A549 (cell line): ENCODE results near the gene PRTFDC1. TPM values are rescaled to one million over a fixed set of nuclear protein-coding genes. Genes with fewer than 3 reads are reported as not detected.

Source experiments
- ATAC-seq, 2 experiments: fragments of 200-7000 bp in 1 of 2; fragments of >200 bp in 1 of 2; cut with Nextera tagmentation in 1 of 2; cut with Tn5 transposase in 1 of 2; 3 replicates each; pipeline versions ENCODE4 v1.8.0 to v1.9.1; 2018 to 2020; ENCODE audit warnings: mild to moderate bottlenecking in 1 of 2, moderate library complexity in 1 of 2
- CTCF ChIA-PET: fragments of 300-600 bp; sonication (Branson Sonifier 250); formaldehyde crosslinking; extraction: SDS; loops from one replicate; lab custom pipeline; 2021; ENCODE audit warnings: antibody characterized with exemption, inconsistent platforms; lab: Yijun Ruan, JAX
- POLR2A ChIA-PET: fragments of 350-600 bp; formaldehyde crosslinking; extraction: SDS; loops from one replicate; lab custom pipeline; 2021; ENCODE audit warnings: antibody characterized with exemption, inconsistent platforms; lab: Yijun Ruan, JAX
- DNase-seq, 2 experiments: peaks; one replicate each; pipeline versions ENCODE4 v3.0.0 to v3.0.0-alpha.2; 2011 to 2016; ENCODE audit warnings: low read depth in 1 of 2, low spot score in 1 of 2
- FAIRE-seq: peaks from 2 replicates; lab custom pipeline; 2011; peaks lifted over from hg19 to GRCh38; lab: Jason Lieb, UNC
- H3K27ac ChIP-seq, 2 experiments: fragments of >200 bp; sonication (Bioruptor Twin); formaldehyde crosslinking; 3 replicates each; pipeline ENCODE4 v1.5.1; 2016 to 2017
- H3K4me1 ChIP-seq: fragments of >200 bp; sonication (Bioruptor Twin); formaldehyde crosslinking; 3 replicates; pipeline ENCODE4 v1.6.1; 2016
- H3K4me2 ChIP-seq: fragments of >200 bp; sonication (Bioruptor Twin); formaldehyde crosslinking; 3 replicates; pipeline ENCODE4 v1.6.1; 2016
- H3K4me3 ChIP-seq: fragments of >200 bp; sonication (Bioruptor Twin); formaldehyde crosslinking; 3 replicates; pipeline ENCODE4 v1.5.1; 2016
- H3K9me3 ChIP-seq: fragments of >200 bp; sonication (Bioruptor Twin); formaldehyde crosslinking; 3 replicates; pipeline ENCODE4 v1.6.1; 2016
- CBX8 ChIP-seq: fragments of 200-600 bp; sonication (generic); IDR thresholded peaks from 2 replicates; pipeline ENCODE4 v1.6.1; 2016
- CHD2 ChIP-seq: fragments of 150-350 bp; IDR thresholded peaks from 2 replicates; pipeline ENCODE4 v1.6.1; 2014; ENCODE audit warnings: low read length; ENCODE audit not compliant: partially characterized antibody
- CHD4 ChIP-seq: fragments of 200-600 bp; sonication (generic); IDR thresholded peaks from 2 replicates; pipeline ENCODE4 v1.6.1; 2016; ENCODE audit warnings: antibody characterized with exemption, mild to moderate bottlenecking, borderline replicate concordance
- EHMT2 ChIP-seq: fragments of 200-600 bp; sonication (generic); IDR thresholded peaks from 2 replicates; pipeline ENCODE4 v1.6.1; 2016; ENCODE audit warnings: antibody characterized with exemption, low read depth, mild to moderate bottlenecking, moderate library complexity
- EP300 ChIP-seq, 2 experiments: fragments of >200 bp; sonication (Bioruptor Twin); formaldehyde crosslinking; IDR thresholded peaks; 2 replicates in 1 of 2; 3 replicates in 1 of 2; pipeline ENCODE4 v1.6.1; 2016 to 2017
- FOSB ChIP-seq: fragments of 250-450 bp; sonication (Bioruptor Pico); IDR thresholded peaks from 2 replicates; pipeline ENCODE4 v1.5.0; 2020; ENCODE audit warnings: mild to moderate bottlenecking, moderate library complexity
- FOSL2 ChIP-seq, 2 experiments: fragments of 450-650 bp in 1 of 2; fragments of >200 bp in 1 of 2; sonication (Bioruptor Twin) in 1 of 2; formaldehyde crosslinking; IDR thresholded peaks; 2 replicates each; pipeline versions ENCODE4 v1.5.0 to v1.6.1; 2016 to 2020; ENCODE audit warnings: mild to moderate bottlenecking in 1 of 2, moderate library complexity in 1 of 2
- GATA3 ChIP-seq: IDR thresholded peaks from 2 replicates; pipeline ENCODE4 v1.6.1; 2012; ENCODE audit warnings: borderline replicate concordance
- HEYL ChIP-seq: fragments of 250-450 bp; sonication (Bioruptor Pico); IDR thresholded peaks from 2 replicates; pipeline ENCODE4 v1.8.0; 2021; ENCODE audit warnings: mild to moderate bottlenecking, moderate library complexity
- HOXA7 ChIP-seq: fragments of 250-450 bp; sonication (Bioruptor Pico); IDR thresholded peaks from 2 replicates; pipeline ENCODE4 v1.5.0; 2020; ENCODE audit warnings: mild to moderate bottlenecking, moderate library complexity
- HOXB5 ChIP-seq: fragments of 250-450 bp; sonication (Bioruptor Pico); IDR thresholded peaks from 2 replicates; pipeline ENCODE4 v1.5.0; 2020; ENCODE audit warnings: mild to moderate bottlenecking, moderate library complexity
- JUN ChIP-seq, 2 experiments: fragments of >200 bp; sonication (Bioruptor Twin); formaldehyde crosslinking; IDR thresholded peaks; 2 replicates in 1 of 2; 3 replicates in 1 of 2; pipeline ENCODE4 v1.6.1; 2016 to 2017
- KDM1A ChIP-seq: fragments of 200-600 bp; sonication (generic); IDR thresholded peaks from 2 replicates; pipeline ENCODE4 v1.6.1; 2016; ENCODE audit warnings: low read depth, mild to moderate bottlenecking
- KDM5A ChIP-seq: fragments of 200-600 bp; sonication (generic); IDR thresholded peaks from 2 replicates; pipeline ENCODE4 v1.6.1; 2016; ENCODE audit warnings: antibody characterized with exemption, mild to moderate bottlenecking
- MYC ChIP-seq: IDR thresholded peaks from 2 replicates; pipeline ENCODE4 v1.6.1; 2012; ENCODE audit warnings: mild to moderate bottlenecking, inconsistent platforms, low read length, improper control_type of control experiment, borderline replicate concordance
- NR3C1 ChIP-seq: fragments of >200 bp; sonication (Bioruptor Twin); formaldehyde crosslinking; IDR thresholded peaks from 3 replicates; pipeline ENCODE4 v1.6.1; 2017
- PHF8 ChIP-seq: fragments of 200-600 bp; sonication (generic); IDR thresholded peaks from 2 replicates; pipeline ENCODE4 v1.6.1; 2016; ENCODE audit warnings: low read depth, mild to moderate bottlenecking, antibody characterized with exemption, moderate library complexity, borderline replicate concordance
- RAD21 ChIP-seq, 2 experiments: fragments of >200 bp in 1 of 2; sonication (Bioruptor Twin) in 1 of 2; formaldehyde crosslinking in 1 of 2; IDR thresholded peaks in 1 of 2; conservative IDR thresholded peaks in 1 of 2; 2 replicates in 1 of 2; 3 replicates in 1 of 2; pipeline ENCODE4 v1.6.1; 2012 to 2018; ENCODE audit warnings: inconsistent platforms in 1 of 2
- RCOR1 ChIP-seq: fragments of 150-350 bp; IDR thresholded peaks from 2 replicates; pipeline ENCODE4 v1.6.1; 2014; ENCODE audit warnings: antibody characterized with exemption, low read length, low read depth
- RFX5 ChIP-seq: fragments of 450-650 bp; IDR thresholded peaks from 2 replicates; pipeline ENCODE4 v1.7.1; 2014; ENCODE audit warnings: antibody characterized with exemption, mild to moderate bottlenecking, moderate library complexity
- RNF2 ChIP-seq: fragments of 200-600 bp; sonication (generic); IDR thresholded peaks from 2 replicates; pipeline ENCODE4 v1.6.1; 2016; ENCODE audit warnings: low read depth, mild to moderate bottlenecking, antibody characterized with exemption, moderate library complexity, borderline replicate concordance
- SMC3 ChIP-seq: fragments of >200 bp; sonication (Bioruptor Twin); formaldehyde crosslinking; IDR thresholded peaks from 3 replicates; pipeline ENCODE4 v1.6.1; 2018; ENCODE audit warnings: inconsistent platforms
- SREBF2 ChIP-seq: fragments of 450-650 bp; IDR thresholded peaks from 2 replicates; pipeline ENCODE4 v1.6.1; 2014; ENCODE audit warnings: mild to moderate bottlenecking, moderate library complexity
- ZC3H11A ChIP-seq: fragments of 450-650 bp; IDR thresholded peaks from 2 replicates; pipeline ENCODE4 v1.6.1; 2014; ENCODE audit warnings: antibody characterized with exemption, mild to moderate bottlenecking
- ZFP36 ChIP-seq: fragments of 450-650 bp; IDR thresholded peaks from 2 replicates; pipeline ENCODE4 v1.6.1; 2014; ENCODE audit warnings: borderline replicate concordance; ENCODE audit not compliant: partially characterized antibody
- ZSCAN20 ChIP-seq: fragments of 250-450 bp; sonication (Bioruptor Pico); IDR thresholded peaks from 2 replicates; pipeline ENCODE4 v1.8.0; 2022; ENCODE audit warnings: mild to moderate bottlenecking, moderate library complexity
- WGBS: methylation state at CpG from one replicate; pipeline ENCODE4 v1.1.6; 2017; ENCODE audit errors: missing lambda C conversion rate; 5-methylcytosine and 5-hydroxymethylcytosine counted together
- polyA plus RNA-seq, 4 experiments: library from polyadenylated mRNA; depleted of rRNA in 3 of 4; stranded (reverse); fragments of >200 nt; fragmentation: RNase III in 1 of 4; extraction: RNeasy Plus Mini Kit Qiagen cat#74134 plus additional on column Dnase treatment in 1 of 4; gene quantifications; 2 replicates in 3 of 4; 3 replicates in 1 of 4; pipeline ENCODE4 v1.2.3, GENCODE V29; 2011 to 2017
- TF ChIP-seq, protein P1 (sequence below): IDR thresholded peaks from 2 replicates; pipeline ENCODE4 v1.6.1; 2012; ENCODE audit warnings: low read depth, borderline replicate concordance
- TF ChIP-seq, protein P2 (sequence below): fragments of >200 bp; sonication (Bioruptor Twin); formaldehyde crosslinking; IDR thresholded peaks from 3 replicates; pipeline ENCODE4 v1.6.1; 2016
- TF ChIP-seq, protein P3 (sequence below): IDR thresholded peaks from 2 replicates; pipeline ENCODE4 v1.6.1; 2012
- TF ChIP-seq, protein P4 (sequence below): fragments of 150-350 bp; IDR thresholded peaks from 2 replicates; pipeline ENCODE4 v1.6.1; 2014; ENCODE audit warnings: low read depth, mild to moderate bottlenecking, low read length
- TF ChIP-seq, protein P5 (sequence below): fragments of 200-600 bp; sonication (generic); IDR thresholded peaks from 2 replicates; pipeline ENCODE4 v1.6.1; 2016; ENCODE audit warnings: antibody characterized with exemption, mild to moderate bottlenecking, moderate library complexity

PRTFDC1 gene
- polyA plus RNA-seq, 2 of the 4 experiments (the other 2 are of a cell fraction) = 35.6 to 39.2 TPM

DNA sequence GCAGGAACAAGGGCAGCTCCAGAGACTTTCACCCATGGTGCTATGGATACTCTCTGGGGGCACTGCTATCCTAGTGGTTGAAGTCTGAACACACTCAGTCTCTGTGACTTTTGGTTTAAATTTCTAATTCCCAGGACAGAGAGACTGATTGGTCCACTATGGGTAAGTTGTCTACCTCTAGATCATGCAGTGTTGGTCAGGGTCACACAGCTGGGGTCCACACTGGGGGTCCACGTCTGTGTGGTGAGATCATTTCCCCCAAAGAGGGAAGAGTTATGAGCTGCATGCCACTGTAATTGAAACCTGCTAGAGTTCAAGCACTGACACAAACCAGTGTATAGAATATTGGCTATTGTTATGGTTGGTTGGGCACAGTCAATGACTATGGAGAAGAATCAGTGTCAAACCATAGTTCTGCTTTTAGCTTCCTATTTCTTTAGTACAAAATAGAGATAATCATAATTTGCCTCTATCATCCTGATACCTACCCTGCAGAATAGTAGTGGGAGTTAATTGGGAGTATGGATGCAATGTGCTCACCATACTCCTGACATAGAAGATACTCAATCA lies 101.6 kb downstream of the PRTFDC1 start:
- ATAC-seq = no peak

DNA sequence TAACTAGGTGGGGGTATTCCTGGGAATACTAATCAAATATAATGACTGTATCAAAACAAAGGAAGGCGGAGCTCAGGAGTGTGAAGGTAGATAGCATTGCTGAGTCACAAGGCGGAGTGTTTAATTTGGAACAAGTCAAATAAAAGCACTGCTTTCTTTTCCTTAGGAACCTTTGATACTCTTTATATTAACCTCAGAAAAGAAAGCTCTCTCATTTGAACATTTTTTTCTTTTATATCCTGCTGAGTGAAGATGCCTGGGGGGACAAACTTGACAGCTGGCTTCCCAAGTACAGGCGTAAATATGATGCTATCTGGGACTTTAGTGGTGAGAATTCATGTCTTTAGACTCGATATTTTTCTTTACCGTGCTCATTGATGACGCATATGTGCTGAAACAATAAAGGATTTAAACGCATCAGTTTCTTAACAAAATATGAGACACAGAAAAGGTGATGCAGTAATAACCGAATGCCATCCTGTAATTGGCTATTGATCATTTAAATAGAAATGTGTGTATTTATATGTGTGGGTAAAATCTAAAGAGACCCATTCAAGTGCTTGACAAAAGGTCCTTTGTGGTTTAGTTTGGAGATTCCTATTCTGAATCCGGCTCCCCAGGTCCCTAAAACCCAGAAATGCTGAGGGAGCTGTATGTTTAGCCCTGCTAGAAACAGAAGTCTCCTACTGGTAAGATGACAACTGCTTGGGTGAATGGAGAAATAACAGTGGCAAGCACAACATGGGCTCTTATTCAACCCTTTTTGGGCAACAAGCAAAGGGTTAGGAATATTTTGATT lies 102.7 kb downstream of the PRTFDC1 start:
- POLR2A ChIA-PET = interaction anchor here (0.9 to 1.9 kb wide), 4 partner anchors 34 to 126 kb away, joined by 3 to 5 read pairs (median 3); partner anchors contain the start of gene ARHGAP21
- Histone ChIP-seq H3K4me3 (peak overlapping the region; percentile 28; the same call in 1 of the 3 replicates), H3K9me3 (no peaks in the 10 kb centered on the region), H3K4me2 (peak overlapping the region; percentile 85), H3K27ac (peak overlapping the region; percentile 66 to 82), H3K4me1 (peaks cover 31% of the 10 kb centered on the region)
- CTCF ChIA-PET = interaction anchor here (0.6 to 1.7 kb wide), 6 partner anchors 8 to 232 kb away, joined by 3 to 5 read pairs (median 4); no protein-coding TSS in a partner anchor
- FAIRE-seq (peak; percentile 36), ATAC-seq (peak; percentile 79 to 90), DNase-seq (peak in 1 of 2 experiments; percentile 84)
- 5% methylated on average over 9 of the region's 9 CpGs for WGBS
- TF ChIP-seq ZSCAN20 (CRISPR knock-in tag) = no peak
- no peak for TF ChIP-seq EHMT2
- TF ChIP-seq, protein P1, sequence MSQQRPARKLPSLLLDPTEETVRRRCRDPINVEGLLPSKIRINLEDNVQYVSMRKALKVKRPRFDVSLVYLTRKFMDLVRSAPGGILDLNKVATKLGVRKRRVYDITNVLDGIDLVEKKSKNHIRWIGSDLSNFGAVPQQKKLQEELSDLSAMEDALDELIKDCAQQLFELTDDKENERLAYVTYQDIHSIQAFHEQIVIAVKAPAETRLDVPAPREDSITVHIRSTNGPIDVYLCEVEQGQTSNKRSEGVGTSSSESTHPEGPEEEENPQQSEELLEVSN = no peak
- peak in 1 of 2 experiments; percentile 49; a peak in 2 of 5 replicates for TF ChIP-seq RAD21 (conservative IDR thresholded peaks at IDR 0.05 in 1 of 2, IDR thresholded peaks at IDR 0.05 in 1 of 2)
- TF ChIP-seq KDM1A = no peak
- no peak for TF ChIP-seq RNF2
- TF ChIP-seq, protein P2, sequence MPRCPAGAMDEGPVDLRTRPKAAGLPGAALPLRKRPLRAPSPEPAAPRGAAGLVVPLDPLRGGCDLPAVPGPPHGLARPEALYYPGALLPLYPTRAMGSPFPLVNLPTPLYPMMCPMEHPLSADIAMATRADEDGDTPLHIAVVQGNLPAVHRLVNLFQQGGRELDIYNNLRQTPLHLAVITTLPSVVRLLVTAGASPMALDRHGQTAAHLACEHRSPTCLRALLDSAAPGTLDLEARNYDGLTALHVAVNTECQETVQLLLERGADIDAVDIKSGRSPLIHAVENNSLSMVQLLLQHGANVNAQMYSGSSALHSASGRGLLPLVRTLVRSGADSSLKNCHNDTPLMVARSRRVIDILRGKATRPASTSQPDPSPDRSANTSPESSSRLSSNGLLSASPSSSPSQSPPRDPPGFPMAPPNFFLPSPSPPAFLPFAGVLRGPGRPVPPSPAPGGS = 0 out of 3 replicates have a peak, but pooled peaks have one; percentile 69
- TF ChIP-seq RCOR1 = no peak
- peak; percentile 45; the same call in 1 of the 3 replicates for TF ChIP-seq SMC3
- TF ChIP-seq GATA3 = peak; percentile 75; the same call in 1 of the 2 replicates
- TF ChIP-seq, protein P3, sequence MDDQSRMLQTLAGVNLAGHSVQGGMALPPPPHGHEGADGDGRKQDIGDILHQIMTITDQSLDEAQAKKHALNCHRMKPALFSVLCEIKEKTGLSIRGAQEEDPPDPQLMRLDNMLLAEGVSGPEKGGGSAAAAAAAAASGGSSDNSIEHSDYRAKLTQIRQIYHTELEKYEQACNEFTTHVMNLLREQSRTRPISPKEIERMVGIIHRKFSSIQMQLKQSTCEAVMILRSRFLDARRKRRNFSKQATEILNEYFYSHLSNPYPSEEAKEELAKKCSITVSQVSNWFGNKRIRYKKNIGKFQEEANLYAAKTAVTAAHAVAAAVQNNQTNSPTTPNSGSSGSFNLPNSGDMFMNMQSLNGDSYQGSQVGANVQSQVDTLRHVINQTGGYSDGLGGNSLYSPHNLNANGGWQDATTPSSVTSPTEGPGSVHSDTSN = no peak
- TF ChIP-seq, protein P4, sequence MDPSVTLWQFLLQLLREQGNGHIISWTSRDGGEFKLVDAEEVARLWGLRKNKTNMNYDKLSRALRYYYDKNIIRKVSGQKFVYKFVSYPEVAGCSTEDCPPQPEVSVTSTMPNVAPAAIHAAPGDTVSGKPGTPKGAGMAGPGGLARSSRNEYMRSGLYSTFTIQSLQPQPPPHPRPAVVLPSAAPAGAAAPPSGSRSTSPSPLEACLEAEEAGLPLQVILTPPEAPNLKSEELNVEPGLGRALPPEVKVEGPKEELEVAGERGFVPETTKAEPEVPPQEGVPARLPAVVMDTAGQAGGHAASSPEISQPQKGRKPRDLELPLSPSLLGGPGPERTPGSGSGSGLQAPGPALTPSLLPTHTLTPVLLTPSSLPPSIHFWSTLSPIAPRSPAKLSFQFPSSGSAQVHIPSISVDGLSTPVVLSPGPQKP = no peak
- TF ChIP-seq FOSB (CRISPR knock-in tag) = no peak
- TF ChIP-seq EP300 (IDR thresholded peaks at IDR 0.05) = peak; percentile 56 to 87; a peak in 3 of 5 replicates
- TF ChIP-seq CBX8 = no peak
- TF ChIP-seq ZFP36 = no peak
- TF ChIP-seq ZC3H11A = no peak
- TF ChIP-seq HOXA7 (CRISPR knock-in tag) = 0 out of 2 replicates have a peak, but pooled peaks have one; percentile 64
- no peak for TF ChIP-seq SREBF2
- TF ChIP-seq, protein P5, sequence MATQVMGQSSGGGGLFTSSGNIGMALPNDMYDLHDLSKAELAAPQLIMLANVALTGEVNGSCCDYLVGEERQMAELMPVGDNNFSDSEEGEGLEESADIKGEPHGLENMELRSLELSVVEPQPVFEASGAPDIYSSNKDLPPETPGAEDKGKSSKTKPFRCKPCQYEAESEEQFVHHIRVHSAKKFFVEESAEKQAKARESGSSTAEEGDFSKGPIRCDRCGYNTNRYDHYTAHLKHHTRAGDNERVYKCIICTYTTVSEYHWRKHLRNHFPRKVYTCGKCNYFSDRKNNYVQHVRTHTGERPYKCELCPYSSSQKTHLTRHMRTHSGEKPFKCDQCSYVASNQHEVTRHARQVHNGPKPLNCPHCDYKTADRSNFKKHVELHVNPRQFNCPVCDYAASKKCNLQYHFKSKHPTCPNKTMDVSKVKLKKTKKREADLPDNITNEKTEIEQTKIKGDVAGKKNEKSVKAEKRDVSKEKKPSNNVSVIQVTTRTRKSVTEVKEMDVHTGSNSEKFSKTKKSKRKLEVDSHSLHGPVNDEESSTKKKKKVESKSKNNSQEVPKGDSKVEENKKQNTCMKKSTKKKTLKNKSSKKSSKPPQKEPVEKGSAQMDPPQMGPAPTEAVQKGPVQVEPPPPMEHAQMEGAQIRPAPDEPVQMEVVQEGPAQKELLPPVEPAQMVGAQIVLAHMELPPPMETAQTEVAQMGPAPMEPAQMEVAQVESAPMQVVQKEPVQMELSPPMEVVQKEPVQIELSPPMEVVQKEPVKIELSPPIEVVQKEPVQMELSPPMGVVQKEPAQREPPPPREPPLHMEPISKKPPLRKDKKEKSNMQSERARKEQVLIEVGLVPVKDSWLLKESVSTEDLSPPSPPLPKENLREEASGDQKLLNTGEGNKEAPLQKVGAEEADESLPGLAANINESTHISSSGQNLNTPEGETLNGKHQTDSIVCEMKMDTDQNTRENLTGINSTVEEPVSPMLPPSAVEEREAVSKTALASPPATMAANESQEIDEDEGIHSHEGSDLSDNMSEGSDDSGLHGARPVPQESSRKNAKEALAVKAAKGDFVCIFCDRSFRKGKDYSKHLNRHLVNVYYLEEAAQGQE = no peak
- TF ChIP-seq CHD2 = no peak
- no peak for TF ChIP-seq RFX5
- no peak for TF ChIP-seq HEYL (CRISPR knock-in tag)
- no peak for TF ChIP-seq HOXB5
- no peak for TF ChIP-seq MYC

More for the DNA sequence above, 101.6 kb downstream of the PRTFDC1 start:
- peaks cover 31% of the 10 kb centered on the region for H3K4me1 ChIP-seq
- no peak for DNase-seq
- no peak overlapping the region for H3K4me3 ChIP-seq
- H3K27ac ChIP-seq = peak overlapping the region; percentile 66 to 82; a peak in 5 of 6 replicates
- 75% methylated on average over 1 of the region's 1 CpG for whole genome bisulfite sequencing
- no peak for FAIRE-seq
- peak overlapping the region; percentile 85; the same call in 2 of the 3 replicates for H3K4me2 ChIP-seq
- no peaks in the 10 kb centered on the region for H3K9me3 ChIP-seq
- no peak for TF ChIP-seq PHF8
- no peak for TF ChIP-seq NR3C1
- TF ChIP-seq CHD4 = no peak
- TF ChIP-seq RCOR1 = no peak
- TF ChIP-seq JUN (IDR thresholded peaks at IDR 0.05) = no peak
- TF ChIP-seq FOSL2 (IDR thresholded peaks at IDR 0.05) = no peak
- TF ChIP-seq FOSL2 (CRISPR knock-in tag; IDR thresholded peaks at IDR 0.05) = no peak
- no peak for TF ChIP-seq KDM5A
- ChIA-PET POLR2A (no interaction called here), CTCF (no interaction called here)
